Ovary (tissue), 9 donors: Measurements from ENCODE around the gene UFSP1. TPM values are rescaled to one million over a fixed set of nuclear protein-coding genes. Genes with fewer than 3 reads are reported as not detected.

Experiments used
- DNase-seq, 5 donors: peaks; one replicate each; pipeline ENCODE4 v3.0.0-alpha.2; 2019 to 2020
- H3K27ac ChIP-seq, 2 donors: fragments of 200-600 bp; one replicate each; pipeline versions ENCODE4 v1.5.1 to v1.8.0; 2019 to 2022
- H3K27me3 ChIP-seq: fragments of 200-600 bp; one replicate; pipeline ENCODE4 v1.8.0; 2022
- H3K36me3 ChIP-seq: fragments of 200-600 bp; sonication (generic); one replicate; pipeline ENCODE4 v1.5.1; 2019
- H3K4me1 ChIP-seq: one replicate; pipeline ENCODE4 v1.8.1; 2013; ENCODE audit warnings: mild to moderate bottlenecking, moderate library complexity; ENCODE audit not compliant: insufficient read depth
- H3K4me3 ChIP-seq: fragments of 200-600 bp; sonication (generic); one replicate; pipeline ENCODE4 v1.5.1; 2017
- H3K9me3 ChIP-seq, 2 donors: fragments of 200-600 bp in 1 of 2; sonication (generic) in 1 of 2; one replicate each; pipeline versions ENCODE4 v1.5.1 to v1.8.1; 2013 to 2019; ENCODE audit warnings: mild to moderate bottlenecking in 1 of 2, moderate library complexity in 1 of 2
- EP300 ChIP-seq: sonication (generic); formaldehyde crosslinking; IDR thresholded peaks from one replicate; pipeline ENCODE4 v1.6.1; 2017; ENCODE audit warnings: antibody characterized with exemption
- POLR2A ChIP-seq: fragments of 450-650 bp; IDR thresholded peaks from one replicate; pipeline ENCODE4 v1.6.1; 2017; ENCODE audit warnings: antibody characterized with exemption, mild to moderate bottlenecking, moderate library complexity
- WGBS, 3 donors: extraction: QIAGEN DNeasy Blood & Tissue Kit in 1 of 3; methylation state at CpG; one replicate each; pipeline versions ENCODE4 v1.1.5 to v1.1.7; 2013 to 2017; 5-methylcytosine and 5-hydroxymethylcytosine counted together
- intact Hi-C, 4 donors: fragments of 100-400 bp; cut with DNase I; formaldehyde crosslinking; loops; one replicate each; pipeline versions ENCODE4 v1.11.0 to v1.15.1; 2022 to 2023
- polyA plus RNA-seq, 2 donors: library from polyadenylated mRNA; stranded (reverse); fragments of 200-250 nt in 1 of 2; fragments of 350-450 nt in 1 of 2; fragmentation: Illumina TruSeq in 1 of 2; extraction: RNeasy Lipid Tissue Mini Kit (QIAGEN cat#74804) in 1 of 2; gene quantifications; one replicate each; pipeline ENCODE4 v1.2.3, GENCODE V29; 2013 to 2014
- total RNA-seq, 7 donors: library from RNA; depleted of rRNA in 2 of 7; stranded (reverse); fragments of >200 nt in 2 of 7; fragmentation: NEBNext Ultra II Directional in 3 of 7; extraction: Animal tissue kit (Norgen Biotek cat#: 25700) in 3 of 7; gene quantifications; one replicate each; pipeline versions ENCODE4 v1.1.0 to v1.2.4, GENCODE V29; 2016 to 2023
- TF ChIP-seq, protein P1 (sequence below), 3 donors: fragments of 450-650 bp in 2 of 3; fragments of 200-600 bp in 1 of 3; IDR thresholded peaks; one replicate each; pipeline versions ENCODE4 v1.5.1 to v1.8.0; 2016 to 2022; ENCODE audit warnings: antibody characterized with exemption in 3 of 3, mild to moderate bottlenecking in 1 of 3
- donor health status: DM: no; HTN: no; CAD: no; lungs with moderate emphysema.
- donor health status: DM: no; HTN: no; CAD: no.
- donor health status: Bipolar disorder and iron deficiency.
- donor health status: DM: yes; HTN: yes; CAD: no.
- donor health status: DM: no; HTN: no; CAD: no.
- donor health status: DM: yes; HTN: yes; CAD: no.

UFSP1 gene
- total and polyA plus RNA-seq, 9 donors: 0.38 to 7.9 (median 3.7) TPM

DNA sequence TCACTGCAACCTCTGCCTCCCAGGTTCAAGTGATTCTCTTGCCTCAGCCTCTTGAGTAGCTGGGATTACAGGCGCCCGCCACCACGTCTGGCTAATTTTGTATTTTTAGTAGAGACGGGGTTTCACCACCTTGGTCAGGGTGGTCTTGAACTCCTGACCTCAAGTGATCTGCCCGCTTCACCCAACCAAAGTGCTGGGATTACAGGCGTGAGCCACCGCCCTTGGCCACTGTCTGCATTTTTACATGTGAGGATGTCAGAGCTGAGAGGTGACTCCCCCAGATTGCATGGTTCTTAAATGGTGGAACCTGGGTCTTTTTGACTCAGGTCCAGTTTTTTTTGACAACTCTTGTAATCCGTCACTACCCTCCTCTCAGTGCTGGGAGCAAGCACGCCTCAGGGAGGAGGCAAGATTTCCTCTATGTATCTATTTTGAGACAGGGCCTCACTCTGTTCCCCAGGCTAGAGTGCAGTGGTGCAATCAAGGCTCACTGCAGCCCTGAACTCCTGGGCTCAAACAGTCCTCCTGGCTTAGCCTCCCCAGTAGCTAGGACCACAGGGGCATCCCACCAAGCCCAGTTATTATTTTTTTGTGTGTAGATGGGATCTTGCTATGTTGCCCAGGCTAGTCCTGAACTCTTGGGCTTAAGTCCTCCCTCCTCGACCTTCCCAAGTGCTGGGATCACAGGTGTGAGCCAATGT lies 15.8 kb downstream of the UFSP1 start:
- Histone ChIP-seq H3K4me3 (peak overlapping the region; percentile 88), H3K36me3 (no peaks in the 10 kb centered on the region), H3K27me3 (no peaks in the 10 kb centered on the region), H3K4me1 (peaks cover 6% of the 10 kb centered on the region), H3K27ac (peak overlapping the region in 1 of 2 donors; percentile 90), H3K9me3 (no peaks in the 10 kb centered on the region)
- DNase-seq: no peak
- WGBS, 3 donors: 84 to 89% (median 85%) methylated on average over 10 of the region's 10 CpGs
- TF ChIP-seq EP300 (no peak), POLR2A (no peak)
- TF ChIP-seq, protein P1, sequence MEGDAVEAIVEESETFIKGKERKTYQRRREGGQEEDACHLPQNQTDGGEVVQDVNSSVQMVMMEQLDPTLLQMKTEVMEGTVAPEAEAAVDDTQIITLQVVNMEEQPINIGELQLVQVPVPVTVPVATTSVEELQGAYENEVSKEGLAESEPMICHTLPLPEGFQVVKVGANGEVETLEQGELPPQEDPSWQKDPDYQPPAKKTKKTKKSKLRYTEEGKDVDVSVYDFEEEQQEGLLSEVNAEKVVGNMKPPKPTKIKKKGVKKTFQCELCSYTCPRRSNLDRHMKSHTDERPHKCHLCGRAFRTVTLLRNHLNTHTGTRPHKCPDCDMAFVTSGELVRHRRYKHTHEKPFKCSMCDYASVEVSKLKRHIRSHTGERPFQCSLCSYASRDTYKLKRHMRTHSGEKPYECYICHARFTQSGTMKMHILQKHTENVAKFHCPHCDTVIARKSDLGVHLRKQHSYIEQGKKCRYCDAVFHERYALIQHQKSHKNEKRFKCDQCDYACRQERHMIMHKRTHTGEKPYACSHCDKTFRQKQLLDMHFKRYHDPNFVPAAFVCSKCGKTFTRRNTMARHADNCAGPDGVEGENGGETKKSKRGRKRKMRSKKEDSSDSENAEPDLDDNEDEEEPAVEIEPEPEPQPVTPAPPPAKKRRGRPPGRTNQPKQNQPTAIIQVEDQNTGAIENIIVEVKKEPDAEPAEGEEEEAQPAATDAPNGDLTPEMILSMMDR (IDR thresholded peaks at IDR 0.05): no peak
- intact Hi-C loops: loop anchor here in 1 of 4 donors (10.0 kb wide), 1 partner anchor 371 kb away; the partner anchor contains the start of gene FIS1

DNA sequence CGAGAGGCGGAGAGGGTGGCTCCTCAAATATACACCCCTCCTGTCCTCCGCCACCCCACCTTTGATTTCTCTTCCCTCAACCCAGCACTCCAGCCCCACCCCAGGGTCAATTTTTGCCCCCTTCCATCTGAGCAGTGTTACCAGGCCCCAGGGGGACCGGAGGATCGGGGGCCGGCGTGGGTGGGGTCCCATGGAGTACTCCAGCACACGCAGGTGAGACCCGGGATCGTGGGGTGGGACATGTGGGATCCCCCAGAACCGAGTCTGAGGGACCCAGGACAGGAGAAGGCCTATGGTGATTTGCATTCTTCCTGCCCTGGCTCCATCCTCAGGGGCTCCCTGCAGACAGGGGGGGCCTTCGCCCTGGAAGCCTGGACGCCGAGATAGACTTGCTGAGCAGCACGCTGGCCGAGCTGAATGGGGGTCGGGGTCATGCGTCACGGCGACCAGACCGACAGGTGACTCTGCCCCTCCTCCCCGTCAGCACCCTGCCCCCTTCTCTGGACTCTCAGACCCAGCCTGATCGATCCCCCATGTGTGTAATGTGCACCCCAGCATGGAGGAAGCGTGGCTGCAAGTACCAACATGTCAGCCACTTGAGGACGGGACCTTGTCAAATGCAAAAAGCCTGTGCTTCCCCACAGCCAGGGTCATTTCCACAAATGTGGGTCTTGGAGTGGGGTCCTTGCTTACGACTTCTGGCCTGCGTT lies 21.6 kb downstream of the UFSP1 start:
- peak overlapping the region; percentile 99 for H3K4me3 ChIP-seq
- intact Hi-C loops: loop anchor here in 3 of 4 donors (10.0 kb wide), 2 partner anchors 163 to 393 kb away; partner anchors contain the start of genes TSC22D4 (in 2 of the 3) and POP7 (in 1 of the 3)
- no peaks in the 10 kb centered on the region for H3K27me3 ChIP-seq
- H3K27ac ChIP-seq: peak overlapping the region; percentile 88 to 96
- no peak for TF ChIP-seq EP300
- TF ChIP-seq, protein P1 (IDR thresholded peaks at IDR 0.05): peak in 2 of 3 donors; percentile 4 to 8
- TF ChIP-seq POLR2A: no peak
- H3K9me3 ChIP-seq: no peaks in the 10 kb centered on the region
- no peaks in the 10 kb centered on the region for H3K36me3 ChIP-seq
- 2 to 4% (median 4%) methylated on average over 24 to 27 of the region's 27 CpGs for WGBS, 3 donors
- peaks cover 10% of the 10 kb centered on the region for H3K4me1 ChIP-seq
- DNase-seq: peak in 1 of 5 donors; percentile 51

GRCh38 chr7:100867040-100867775 lies 22.3 kb downstream of the UFSP1 start, which contains the start of gene TRIP6:
Gene TRIP6, plus strand, starts transcription at chr7:100867387. Its CDS starts 111 bp downstream, at chr7:100867498.
- Histone ChIP-seq H3K4me1 (peaks cover 10% of the 10 kb centered on the region), H3K4me3 (peak within 1 kb of the TSS; percentile 99), H3K9me3 (no peaks in the 10 kb centered on the region), H3K27me3 (no peaks in the 10 kb centered on the region), H3K36me3 (no peaks in the 10 kb centered on the region), H3K27ac (peak within 1 kb of the TSS; percentile 88 to 96)
- peak; percentile 97 to 99 (median 98) for DNase-seq
- intact Hi-C loops: loop anchor here in 3 of 4 donors (10.0 kb wide), 2 partner anchors 162 to 392 kb away; partner anchors contain the start of genes TSC22D4 (in 2 of the 3) and POP7 (in 1 of the 3)
- TF ChIP-seq EP300: no peak
- TF ChIP-seq POLR2A: peak; percentile 37
- TF ChIP-seq, protein P1 (IDR thresholded peaks at IDR 0.05): peak in 1 of 3 donors; percentile 25
- 1 to 2% (median 1%) methylated on average over 42 of the region's 42 CpGs for WGBS, 3 donors

DNA sequence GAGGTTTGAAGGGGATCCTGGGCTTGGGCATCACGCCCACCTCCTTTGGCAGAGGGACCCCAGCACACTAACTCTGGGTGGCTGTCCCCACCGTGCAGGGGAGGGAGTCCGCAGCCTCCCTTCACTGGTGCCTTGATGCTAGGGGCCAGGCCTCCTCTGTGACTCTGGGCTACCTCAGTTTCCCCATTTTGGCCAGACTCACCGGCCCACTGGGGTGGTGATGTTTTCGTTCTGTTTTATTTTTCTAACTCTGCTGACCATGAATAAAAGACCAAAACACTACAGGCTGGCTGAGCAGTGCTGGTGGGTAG lies 22.8 kb downstream of the UFSP1 start:
- peak in 2 of 5 donors; percentile 40 to 70 for DNase-seq
- intact Hi-C loops: loop anchor here in 3 of 4 donors (10.0 kb wide), 2 partner anchors 162 to 392 kb away; partner anchors contain the start of genes TSC22D4 (in 2 of the 3) and POP7 (in 1 of the 3)
- H3K9me3 ChIP-seq: no peaks in the 10 kb centered on the region
- peak overlapping the region; percentile 99 for H3K4me3 ChIP-seq
- H3K27ac ChIP-seq: peak overlapping the region; percentile 88 to 96
- TF ChIP-seq EP300 (no peak), POLR2A (no peak)
- TF ChIP-seq, protein P1 (IDR thresholded peaks at IDR 0.05): no peak
- no peaks in the 10 kb centered on the region for H3K27me3 ChIP-seq
- peaks cover 10% of the 10 kb centered on the region for H3K4me1 ChIP-seq
- no peaks in the 10 kb centered on the region for H3K36me3 ChIP-seq
- 24 to 38% (median 35%) methylated on average over 5 of the region's 5 CpGs for WGBS, 3 donors
